Right lobe of liver (tissue), 6 donors: ENCODE measurements around the gene IL1RAPL1. TPM values are rescaled to one million over a fixed set of nuclear protein-coding genes. Genes with fewer than 3 reads are reported as not detected.

Experiments used
- ATAC-seq, 4 donors: fragments of 200-7000 bp; cut with Tn5 transposase; one replicate each; pipeline ENCODE4 v1.9.1; 2020; ENCODE audit warnings: mild to moderate bottlenecking in 4 of 4, moderate library complexity in 4 of 4
- DNase-seq, 3 donors: peaks; one replicate each; pipeline ENCODE4 v3.0.0-alpha.2; 2020
- H3K27ac ChIP-seq, 3 donors: fragments of 200-600 bp; one replicate each; pipeline ENCODE4 v1.8.0; 2022
- H3K27me3 ChIP-seq, 2 donors: fragments of 200-600 bp; one replicate each; pipeline ENCODE4 v1.8.0; 2022
- H3K36me3 ChIP-seq, 4 donors: fragments of 200-600 bp; sonication (generic) in 1 of 4; one replicate each; pipeline versions ENCODE4 v1.5.1 to v1.8.0; 2017 to 2022; ENCODE audit warnings: control low read depth in 1 of 4
- H3K4me1 ChIP-seq, 4 donors: fragments of 200-600 bp; sonication (generic) in 1 of 4; one replicate each; pipeline versions ENCODE4 v1.5.1 to v1.8.0; 2017 to 2022; ENCODE audit warnings: control low read depth in 1 of 4
- H3K4me3 ChIP-seq, 3 donors: fragments of 200-600 bp; one replicate each; pipeline ENCODE4 v1.8.0; 2022
- H3K9me3 ChIP-seq, 4 donors: fragments of 200-600 bp; sonication (generic) in 1 of 4; one replicate each; pipeline versions ENCODE4 v1.5.1 to v1.8.0; 2017 to 2022; ENCODE audit warnings: control low read depth in 1 of 4
- POLR2A ChIP-seq: fragments of 450-650 bp; IDR thresholded peaks from one replicate; pipeline ENCODE4 v1.6.1; 2017; ENCODE audit warnings: antibody characterized with exemption, mild to moderate bottlenecking
- WGBS: methylation state at CpG from one replicate; pipeline ENCODE4 v1.1.6; 2018; ENCODE audit warnings: low coverage, low lambda C conversion rate; ENCODE audit not compliant: insufficient coverage; ENCODE audit errors: missing lambda C conversion rate; 5-methylcytosine and 5-hydroxymethylcytosine counted together
- intact Hi-C, 2 donors: fragments of 100-400 bp; cut with DNase I; formaldehyde crosslinking; loops; one replicate each; pipeline versions ENCODE4 v1.11.2 to v1.14.1; 2022
- total RNA-seq, 6 experiments: library from RNA; depleted of rRNA in 2 of 6; stranded (reverse); fragments of >200 nt in 2 of 6; fragmentation: NEBNext Ultra II Directional in 3 of 6; extraction: Animal tissue kit (Norgen Biotek cat#: 25700) in 3 of 6; gene quantifications; one replicate each; pipeline versions ENCODE4 v1.1.0 to v1.2.4, GENCODE V29; 2016 to 2023
- TF ChIP-seq, protein P1 (sequence below), 4 donors: fragments of 200-600 bp in 3 of 4; fragments of 450-650 bp in 1 of 4; IDR thresholded peaks; one replicate each; pipeline versions ENCODE4 v1.5.1 to v1.8.0; 2016 to 2022; ENCODE audit warnings: antibody characterized with exemption in 4 of 4, mild to moderate bottlenecking in 2 of 4
- donor health status: DM: no; HTN: yes; CAD: no.
- donor health status: DM: no; HTN: no; CAD: no.
- donor health status: DM: no; HTN: no; CAD: no.
- donor health status: DM: no; HTN: yes; CAD: no.
- donor health status: DM: no; HTN: yes; CAD: no.

The IL1RAPL1 gene
- total RNA-seq, 6 experiments from 2014 or later: not detected

DNA sequence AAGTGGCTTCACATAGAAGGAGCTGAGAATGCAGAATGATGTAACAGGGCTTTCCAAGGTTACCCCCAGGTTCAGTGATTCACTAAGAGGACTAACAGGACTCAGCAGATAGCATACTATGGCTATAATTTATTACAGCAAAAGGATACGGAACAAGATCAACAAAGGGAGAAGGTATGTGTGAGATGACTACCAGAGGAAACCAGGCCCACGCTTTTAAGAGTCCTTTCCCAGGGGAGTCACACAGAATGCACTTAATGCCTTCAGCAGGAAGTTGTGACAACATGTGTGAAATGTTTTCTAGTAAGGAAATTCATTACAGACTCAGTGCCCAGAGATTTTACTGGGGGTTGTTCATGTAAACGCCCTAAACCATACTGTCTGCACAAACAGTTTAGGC lies 1254.5 kb downstream of the IL1RAPL1 start:
- intact Hi-C loops: no loop called here
- Histone ChIP-seq H3K27me3 (no peaks in the 10 kb centered on the region), H3K4me3 (no peak overlapping the region), H3K36me3 (no peaks in the 10 kb centered on the region), H3K4me1 (no peaks in the 10 kb centered on the region), H3K27ac (no peak overlapping the region), H3K9me3 (no peaks in the 10 kb centered on the region)
- no peak for ATAC-seq
- no peak for DNase-seq
- WGBS: 34% methylated on average over 2 of the region's 3 CpGs
- TF ChIP-seq, protein P1, sequence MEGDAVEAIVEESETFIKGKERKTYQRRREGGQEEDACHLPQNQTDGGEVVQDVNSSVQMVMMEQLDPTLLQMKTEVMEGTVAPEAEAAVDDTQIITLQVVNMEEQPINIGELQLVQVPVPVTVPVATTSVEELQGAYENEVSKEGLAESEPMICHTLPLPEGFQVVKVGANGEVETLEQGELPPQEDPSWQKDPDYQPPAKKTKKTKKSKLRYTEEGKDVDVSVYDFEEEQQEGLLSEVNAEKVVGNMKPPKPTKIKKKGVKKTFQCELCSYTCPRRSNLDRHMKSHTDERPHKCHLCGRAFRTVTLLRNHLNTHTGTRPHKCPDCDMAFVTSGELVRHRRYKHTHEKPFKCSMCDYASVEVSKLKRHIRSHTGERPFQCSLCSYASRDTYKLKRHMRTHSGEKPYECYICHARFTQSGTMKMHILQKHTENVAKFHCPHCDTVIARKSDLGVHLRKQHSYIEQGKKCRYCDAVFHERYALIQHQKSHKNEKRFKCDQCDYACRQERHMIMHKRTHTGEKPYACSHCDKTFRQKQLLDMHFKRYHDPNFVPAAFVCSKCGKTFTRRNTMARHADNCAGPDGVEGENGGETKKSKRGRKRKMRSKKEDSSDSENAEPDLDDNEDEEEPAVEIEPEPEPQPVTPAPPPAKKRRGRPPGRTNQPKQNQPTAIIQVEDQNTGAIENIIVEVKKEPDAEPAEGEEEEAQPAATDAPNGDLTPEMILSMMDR (IDR thresholded peaks at IDR 0.05): no peak
- TF ChIP-seq POLR2A: no peak

DNA sequence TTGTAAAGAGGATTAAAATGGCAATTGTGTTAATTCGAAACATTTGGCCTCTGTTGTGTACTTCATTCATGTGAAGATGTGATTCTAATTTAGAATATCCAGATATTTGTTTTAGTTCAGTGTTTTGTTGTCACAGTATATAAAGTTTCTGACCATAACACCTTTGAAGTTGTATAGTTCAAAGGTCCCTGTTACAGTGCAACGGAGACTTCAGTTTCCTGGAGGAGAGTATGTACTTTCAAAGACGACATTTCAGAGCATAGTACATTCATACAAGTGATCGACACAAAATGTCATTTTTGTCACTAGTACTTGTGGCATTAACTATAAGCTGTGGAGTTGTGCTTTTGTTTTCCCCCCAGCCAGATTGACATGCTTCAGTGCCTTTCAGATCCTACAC lies 1255.3 kb downstream of the IL1RAPL1 start:
- no peak for ATAC-seq
- no peak overlapping the region for H3K27ac ChIP-seq
- no peaks in the 10 kb centered on the region for H3K27me3 ChIP-seq
- TF ChIP-seq POLR2A: no peak
- TF ChIP-seq, protein P1 (IDR thresholded peaks at IDR 0.05): no peak
- WGBS: 64% methylated on average over 4 of the region's 4 CpGs
- H3K36me3 ChIP-seq: no peaks in the 10 kb centered on the region
- no peaks in the 10 kb centered on the region for H3K4me1 ChIP-seq
- H3K9me3 ChIP-seq: no peaks in the 10 kb centered on the region
- intact Hi-C loops: no loop called here
- no peak for DNase-seq
- no peak overlapping the region for H3K4me3 ChIP-seq

DNA sequence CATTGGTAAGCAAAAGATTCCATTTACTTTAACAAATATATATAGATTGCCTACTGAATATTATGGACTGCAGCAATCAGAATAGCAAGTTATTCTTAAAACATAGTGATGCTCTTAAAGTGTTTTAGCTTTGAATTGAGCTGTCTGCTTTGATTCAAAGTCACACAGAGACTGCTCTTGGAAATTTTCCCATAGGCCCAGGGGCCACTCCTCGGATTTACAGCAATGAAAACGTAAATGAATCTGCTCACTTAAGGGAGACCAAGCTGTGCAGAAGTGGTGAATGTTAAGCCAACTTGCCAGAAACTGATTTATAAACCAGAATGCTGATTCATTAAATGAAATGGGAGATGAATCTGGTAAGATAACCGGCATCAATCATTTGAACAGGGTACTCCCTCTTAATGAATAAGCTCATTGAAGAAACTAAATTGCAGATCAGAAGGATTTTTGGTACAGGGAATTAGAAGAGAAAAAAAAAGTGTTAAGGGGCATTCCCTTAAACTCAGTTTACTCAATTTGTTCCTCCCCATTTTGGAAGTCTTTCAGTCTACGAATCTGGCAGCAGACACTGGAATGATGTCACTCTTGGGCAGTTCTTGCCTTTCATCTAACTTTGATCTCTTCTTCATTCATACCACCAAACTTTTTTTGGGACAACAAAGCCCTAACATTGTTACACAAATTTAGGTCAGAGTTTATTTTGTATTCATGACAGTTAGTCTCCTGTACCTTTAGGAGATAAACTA lies 1264.8 kb downstream of the IL1RAPL1 start:
- Histone ChIP-seq H3K4me1 (no peaks in the 10 kb centered on the region), H3K36me3 (no peaks in the 10 kb centered on the region), H3K9me3 (no peaks in the 10 kb centered on the region), H3K27me3 (no peaks in the 10 kb centered on the region), H3K27ac (no peak overlapping the region), H3K4me3 (no peak overlapping the region)
- DNase-seq (no peak), ATAC-seq (no peak)
- TF ChIP-seq, protein P1 (IDR thresholded peaks at IDR 0.05): no peak
- no peak for TF ChIP-seq POLR2A
- intact Hi-C loops: no loop called here
- 30% methylated on average over 4 of the region's 4 CpGs for WGBS

DNA sequence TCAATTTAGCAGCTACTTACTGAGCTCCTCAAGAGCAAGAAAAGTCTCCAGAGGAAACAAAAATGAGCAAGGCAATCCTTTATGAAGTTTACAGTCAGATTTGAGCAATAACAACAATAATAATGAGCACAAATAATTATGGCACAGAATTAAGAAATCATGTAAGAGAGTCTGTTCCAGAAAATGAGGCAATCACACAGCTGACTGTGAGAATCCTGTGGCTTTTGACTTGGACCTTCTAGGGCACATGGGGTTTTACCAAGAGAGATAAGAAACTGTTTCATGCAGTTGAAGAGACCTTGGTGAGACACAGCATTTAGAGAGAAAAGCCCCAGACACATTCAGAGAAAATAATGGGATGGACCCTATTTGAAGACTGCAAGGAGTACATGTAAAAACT lies 1265.5 kb downstream of the IL1RAPL1 start:
- intact Hi-C loops: no loop called here
- Histone ChIP-seq H3K4me3 (no peak overlapping the region), H3K27ac (no peak overlapping the region), H3K36me3 (no peaks in the 10 kb centered on the region), H3K9me3 (no peaks in the 10 kb centered on the region), H3K4me1 (no peaks in the 10 kb centered on the region), H3K27me3 (no peaks in the 10 kb centered on the region)
- ATAC-seq: no peak
- DNase-seq: no peak
- TF ChIP-seq, protein P1 (IDR thresholded peaks at IDR 0.05): no peak
- TF ChIP-seq POLR2A: no peak

DNA sequence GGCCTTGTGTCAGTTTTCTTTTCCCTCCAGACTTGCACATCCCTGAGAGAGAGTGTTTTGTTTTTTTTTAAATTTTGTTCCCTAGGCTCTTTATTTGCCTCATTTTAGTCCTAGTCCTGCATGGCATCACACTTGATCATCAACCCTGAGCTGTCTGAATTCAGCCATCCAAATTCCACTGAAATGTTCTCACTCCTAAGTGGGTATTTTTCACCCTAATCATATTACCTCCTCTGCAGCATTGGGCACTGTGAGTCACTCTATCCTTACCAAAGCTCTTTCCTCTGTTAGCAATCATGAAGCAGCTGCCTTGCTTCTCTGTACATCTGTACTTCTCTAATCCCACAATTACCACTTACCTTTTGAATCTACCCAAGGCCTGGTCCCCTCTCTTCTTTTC lies 1271.5 kb downstream of the IL1RAPL1 start:
- TF ChIP-seq, protein P1 (IDR thresholded peaks at IDR 0.05): no peak
- TF ChIP-seq POLR2A: no peak
- DNase-seq (no peak), ATAC-seq (no peak)
- intact Hi-C loops: no loop called here
- no peak overlapping the region for H3K4me3 ChIP-seq
- H3K27me3 ChIP-seq: no peaks in the 10 kb centered on the region
- no peaks in the 10 kb centered on the region for H3K36me3 ChIP-seq
- no peak overlapping the region for H3K27ac ChIP-seq
- no peaks in the 10 kb centered on the region for H3K4me1 ChIP-seq
- no peaks in the 10 kb centered on the region for H3K9me3 ChIP-seq
